Activated B cell treated with CpG ODN at 0.5 μM for 24 hours (primary cell): Measurements from ENCODE around the gene ZNF316. TPM values are rescaled to one million over a fixed set of nuclear protein-coding genes. Genes with fewer than 3 reads are reported as not detected.
"Not testable (repeated sequence)": the region's sequence is repeated elsewhere in the genome, so short reads cannot be mapped to it uniquely, and the experiment has no call there.

ENCODE experiments used
- ATAC-seq: fragments of 200-7000 bp; cut with Tn5 transposase; one replicate; pipeline ENCODE4 v1.10.0; 2021; ENCODE audit warnings: low read depth, mild to moderate bottlenecking, moderate library complexity
- CTCF ChIA-PET: fragments of 350-600 bp; sonication (Branson Sonifier 250); formaldehyde crosslinking; loops from one replicate; lab custom pipeline; 2021; ENCODE audit warnings: antibody characterized with exemption; lab: Charles Lee
- POLR2A ChIA-PET: fragments of 350-600 bp; sonication (Branson Sonifier 250); formaldehyde crosslinking; loops from one replicate; lab custom pipeline; 2021; ENCODE audit warnings: antibody characterized with exemption; lab: Charles Lee
- DNase-seq: peaks from one replicate; pipeline ENCODE4 v3.0.0; 2022
- H3K27ac Mint-ChIP-seq: one replicate; pipeline ENCODE4 v1.8.0; 2020; ENCODE audit warnings: mixed read lengths
- H3K27me3 Mint-ChIP-seq: one replicate; pipeline ENCODE4 v1.8.0; 2021; ENCODE audit warnings: mixed read lengths
- H3K36me3 Mint-ChIP-seq: one replicate; pipeline ENCODE4 v1.8.0; 2021; ENCODE audit warnings: low read depth, mixed read lengths
- H3K4me1 Mint-ChIP-seq: one replicate; pipeline ENCODE4 v1.8.0; 2021; ENCODE audit warnings: mixed read lengths
- H3K4me3 Mint-ChIP-seq: one replicate; pipeline ENCODE4 v1.8.0; 2020; ENCODE audit warnings: mild to moderate bottlenecking, mixed read lengths
- H3K9me3 Mint-ChIP-seq: one replicate; pipeline ENCODE4 v1.8.0; 2020; ENCODE audit warnings: mixed read lengths
- CTCF ChIP-seq: fragments of 200-600 bp; IDR thresholded peaks from one replicate; pipeline ENCODE4 v1.8.0; 2022; ENCODE audit warnings: antibody characterized with exemption, mild to moderate bottlenecking
- intact Hi-C: fragments of 100-400 bp; cut with micrococcal nuclease; formaldehyde crosslinking; loops from one replicate; pipeline ENCODE4 v1.15.1; 2024
- total RNA-seq: library from RNA; stranded (reverse); gene quantifications from 2 replicates; pipeline ENCODE4 v1.2.3, GENCODE V29; 2022

ZNF316 gene
- total RNA-seq, 1 donor from 2014 or later = 43.8 TPM

GRCh38 chr7:6658618-6659345, 21.7 kb downstream of the ZNF316 start:
- no peak overlapping the region for H3K27ac Mint-ChIP-seq
- peaks cover 9% of the 10 kb centered on the region for H3K36me3 Mint-ChIP-seq
- H3K4me3 Mint-ChIP-seq = no peak overlapping the region
- no peak for DNase-seq
- intact Hi-C loops = no loop called here
- H3K27me3 Mint-ChIP-seq = peaks cover 9% of the 10 kb centered on the region
- no peak for TF ChIP-seq CTCF
- no peak for ATAC-seq
- POLR2A ChIA-PET = no interaction called here
- CTCF ChIA-PET = no interaction called here
- no peaks in the 10 kb centered on the region for H3K9me3 Mint-ChIP-seq
- H3K4me1 Mint-ChIP-seq = no peaks in the 10 kb centered on the region

GRCh38 chr7:6670851-6671250, 33.7 kb downstream of the ZNF316 start:
- ATAC-seq, CTCF ChIA-PET, H3K4me3 Mint-ChIP-seq, POLR2A ChIA-PET, H3K4me1 Mint-ChIP-seq, DNase-seq, intact Hi-C loops, H3K27ac Mint-ChIP-seq, H3K27me3 Mint-ChIP-seq: not testable (repeated sequence)
- Mint-ChIP-seq H3K9me3 (peaks cover 30% of the 10 kb centered on the region), H3K36me3 (peaks cover 13% of the 10 kb centered on the region)

GRCh38 chr7:6675807-6676405, 38.8 kb downstream of the ZNF316 start:
- CTCF ChIA-PET = no interaction called here
- DNase-seq = no peak
- H3K27ac Mint-ChIP-seq = no peak overlapping the region
- no peak for ATAC-seq
- intact Hi-C loops = no loop called here
- no peak overlapping the region for H3K4me3 Mint-ChIP-seq
- TF ChIP-seq CTCF = no peak
- POLR2A ChIA-PET = no interaction called here
- H3K27me3 Mint-ChIP-seq = no peaks in the 10 kb centered on the region
- H3K9me3 Mint-ChIP-seq = peaks cover 44% of the 10 kb centered on the region
- H3K36me3 Mint-ChIP-seq = peaks cover 25% of the 10 kb centered on the region
- no peaks in the 10 kb centered on the region for H3K4me1 Mint-ChIP-seq

- peaks cover 47% of the 10 kb centered on the region for H3K9me3 Mint-ChIP-seq
- ATAC-seq (no peak), DNase-seq (no peak)
- ChIA-PET POLR2A (no interaction called here), CTCF (no interaction called here)
- H3K27me3 Mint-ChIP-seq = no peaks in the 10 kb centered on the region
- intact Hi-C loops = no loop called here
- no peak overlapping the region for H3K4me3 Mint-ChIP-seq
- H3K27ac Mint-ChIP-seq = no peak overlapping the region
- no peak for TF ChIP-seq CTCF
- H3K36me3 Mint-ChIP-seq = peaks cover 33% of the 10 kb centered on the region
- H3K4me1 Mint-ChIP-seq = no peaks in the 10 kb centered on the region
Observed at GRCh38 chr7:6680146-6680545, 43.0 kb downstream of the ZNF316 start.

- Mint-ChIP-seq H3K27me3 (no peaks in the 10 kb centered on the region), H3K4me1 (no peaks in the 10 kb centered on the region), H3K27ac (no peak overlapping the region), H3K36me3 (peaks cover 35% of the 10 kb centered on the region), H3K9me3 (peaks cover 39% of the 10 kb centered on the region), H3K4me3 (no peak overlapping the region)
- ChIA-PET POLR2A (no interaction called here), CTCF (no interaction called here)
- TF ChIP-seq CTCF = no peak
- ATAC-seq = no peak
- intact Hi-C loops = no loop called here
- DNase-seq = no peak
Observed at GRCh38 chr7:6691103-6691502, 54.0 kb downstream of the ZNF316 start.
